HL-60 (cell line): ENCODE results near the gene LEMD2.

Source experiments
- DNase-seq, 2 experiments: peaks; one replicate each; pipeline ENCODE4 v3.0.0-alpha.2; 2010 to 2020; ENCODE audit warnings: low read depth in 1 of 2, low spot score in 1 of 2
- H3K27ac ChIP-seq: fragments of 250-450 bp; sonication (Bioruptor Pico); replicated peaks from 2 replicates; pipeline ENCODE4 v1.5.1; 2020; ENCODE audit warnings: mild to moderate bottlenecking, moderate library complexity
- H3K27me3 ChIP-seq: fragments of 250-450 bp; sonication (Bioruptor Pico); 2 replicates; pipeline ENCODE4 v1.5.1; 2021; ENCODE audit warnings: mild to moderate bottlenecking, moderate library complexity; ENCODE audit not compliant: insufficient read depth, poor library complexity, severe bottlenecking
- H3K4me3 ChIP-seq: replicated peaks from 2 replicates; pipeline ENCODE4 v1.5.1; 2011; ENCODE audit warnings: mild to moderate bottlenecking, control low read depth, low read length; ENCODE audit not compliant: insufficient read depth
- GABPA ChIP-seq: IDR thresholded peaks from 2 replicates; pipeline ENCODE4 v1.6.1; 2012; ENCODE audit warnings: low read depth
- POLR2AphosphoS5 ChIP-seq: IDR thresholded peaks from 2 replicates; pipeline ENCODE4 v1.6.1; 2012; ENCODE audit warnings: low read depth
- REST ChIP-seq: IDR thresholded peaks from 2 replicates; pipeline ENCODE4 v1.6.1; 2012; ENCODE audit warnings: low read depth; ENCODE audit not compliant: insufficient replicate concordance
- SPI1 ChIP-seq: IDR thresholded peaks from 2 replicates; pipeline ENCODE4 v1.6.1; 2012; ENCODE audit warnings: low read depth, mild to moderate bottlenecking, borderline replicate concordance
- TF ChIP-seq, protein P1 (sequence below): IDR thresholded peaks from one replicate; pipeline ENCODE4 v1.5.1; 2011; ENCODE audit warnings: low read length, control low read depth, inconsistent platforms; ENCODE audit not compliant: insufficient read depth

LEMD2 gene

DNA sequence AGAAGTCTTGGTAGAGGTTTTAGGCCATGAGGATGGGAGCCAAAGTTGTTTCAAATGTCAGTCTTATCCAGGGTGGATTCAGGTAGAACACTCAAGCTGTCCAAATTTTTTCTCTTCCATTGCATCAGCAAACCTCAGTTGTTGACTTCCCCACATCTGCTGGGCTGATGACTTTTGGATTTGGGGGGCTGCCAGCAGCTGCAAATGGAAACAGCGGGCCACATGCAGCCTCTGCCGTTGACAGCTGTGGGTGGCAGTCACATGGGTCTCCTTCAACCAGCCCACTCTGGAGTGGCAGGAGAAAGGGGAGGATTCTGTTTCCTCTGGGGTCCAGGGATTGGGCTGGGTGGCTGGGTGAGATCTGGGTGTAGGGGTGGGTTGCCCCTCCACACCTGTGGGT, 20.7 kb upstream of the LEMD2 start:
- TF ChIP-seq, protein P1, sequence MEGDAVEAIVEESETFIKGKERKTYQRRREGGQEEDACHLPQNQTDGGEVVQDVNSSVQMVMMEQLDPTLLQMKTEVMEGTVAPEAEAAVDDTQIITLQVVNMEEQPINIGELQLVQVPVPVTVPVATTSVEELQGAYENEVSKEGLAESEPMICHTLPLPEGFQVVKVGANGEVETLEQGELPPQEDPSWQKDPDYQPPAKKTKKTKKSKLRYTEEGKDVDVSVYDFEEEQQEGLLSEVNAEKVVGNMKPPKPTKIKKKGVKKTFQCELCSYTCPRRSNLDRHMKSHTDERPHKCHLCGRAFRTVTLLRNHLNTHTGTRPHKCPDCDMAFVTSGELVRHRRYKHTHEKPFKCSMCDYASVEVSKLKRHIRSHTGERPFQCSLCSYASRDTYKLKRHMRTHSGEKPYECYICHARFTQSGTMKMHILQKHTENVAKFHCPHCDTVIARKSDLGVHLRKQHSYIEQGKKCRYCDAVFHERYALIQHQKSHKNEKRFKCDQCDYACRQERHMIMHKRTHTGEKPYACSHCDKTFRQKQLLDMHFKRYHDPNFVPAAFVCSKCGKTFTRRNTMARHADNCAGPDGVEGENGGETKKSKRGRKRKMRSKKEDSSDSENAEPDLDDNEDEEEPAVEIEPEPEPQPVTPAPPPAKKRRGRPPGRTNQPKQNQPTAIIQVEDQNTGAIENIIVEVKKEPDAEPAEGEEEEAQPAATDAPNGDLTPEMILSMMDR, result no peak
- no peak for TF ChIP-seq REST
- no peak for TF ChIP-seq GABPA
- no peak for TF ChIP-seq POLR2AphosphoS5
- TF ChIP-seq SPI1, result no peak
- Histone ChIP-seq H3K27ac (no peak overlapping the region), H3K27me3 (peaks cover 13% of the 10 kb centered on the region), H3K4me3 (no peak overlapping the region)
- DNase-seq, result no peak

GRCh38 chr6:33808641-33809180, 19.8 kb upstream of the LEMD2 start:
- H3K27me3 ChIP-seq, result peaks cover 17% of the 10 kb centered on the region
- no peak overlapping the region for H3K4me3 ChIP-seq
- no peak for DNase-seq
- TF ChIP-seq, protein P1, result no peak
- TF ChIP-seq REST (no peak), SPI1 (no peak), POLR2AphosphoS5 (no peak), GABPA (no peak)
- no peak overlapping the region for H3K27ac ChIP-seq

DNA sequence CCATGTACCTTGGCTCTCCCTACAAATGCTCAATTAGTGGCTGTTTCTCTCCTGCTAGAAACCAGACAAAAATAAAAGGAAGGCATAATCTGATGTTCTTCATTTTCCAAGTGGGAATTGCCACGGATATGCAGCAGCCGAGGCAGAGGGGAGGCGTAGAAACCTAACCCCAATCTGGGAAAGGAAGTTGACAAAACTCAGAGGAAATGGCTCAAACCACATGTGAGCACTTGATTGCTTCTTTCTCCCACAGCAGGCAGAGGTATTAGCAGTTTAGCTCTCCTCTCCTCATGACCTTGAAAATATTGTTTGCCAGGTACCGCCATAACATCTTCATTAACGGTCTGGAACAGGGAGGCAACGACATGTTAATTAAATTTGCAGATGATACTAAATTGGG, 18.7 kb upstream of the LEMD2 start:
- TF ChIP-seq POLR2AphosphoS5, result no peak
- no peak for TF ChIP-seq SPI1
- no peak for TF ChIP-seq GABPA
- TF ChIP-seq, protein P1, result no peak
- TF ChIP-seq REST, result no peak
- Histone ChIP-seq H3K4me3 (no peak overlapping the region), H3K27me3 (peaks cover 17% of the 10 kb centered on the region), H3K27ac (no peak overlapping the region)
- no peak for DNase-seq
